Gastroesophageal sphincter (tissue), 3 donors: ENCODE measurements around the gene OGDH.

Experiments used
- CTCF ChIP-seq, 4 experiments: fragments of 200-600 bp in 2 of 4; fragments of 450-650 bp in 2 of 4; sonication (generic) in 1 of 4; IDR thresholded peaks; one replicate each; pipeline ENCODE4 v1.5.1; 2017 to 2019; ENCODE audit warnings: antibody characterized with exemption in 4 of 4, mild to moderate bottlenecking in 2 of 4, moderate library complexity in 2 of 4
- EP300 ChIP-seq: sonication (generic); formaldehyde crosslinking; IDR thresholded peaks from one replicate; pipeline ENCODE4 v1.6.1; 2017; ENCODE audit warnings: antibody characterized with exemption, mild to moderate bottlenecking
- POLR2A ChIP-seq, 2 donors: fragments of 450-650 bp; IDR thresholded peaks; one replicate each; pipeline ENCODE4 v1.6.1; 2017; ENCODE audit warnings: antibody characterized with exemption in 2 of 2, mild to moderate bottlenecking in 2 of 2, moderate library complexity in 1 of 2
- POLR2AphosphoS5 ChIP-seq: sonication (generic); formaldehyde crosslinking; IDR thresholded peaks from one replicate; pipeline ENCODE4 v1.6.1; 2017; ENCODE audit warnings: antibody characterized with exemption

DNA sequence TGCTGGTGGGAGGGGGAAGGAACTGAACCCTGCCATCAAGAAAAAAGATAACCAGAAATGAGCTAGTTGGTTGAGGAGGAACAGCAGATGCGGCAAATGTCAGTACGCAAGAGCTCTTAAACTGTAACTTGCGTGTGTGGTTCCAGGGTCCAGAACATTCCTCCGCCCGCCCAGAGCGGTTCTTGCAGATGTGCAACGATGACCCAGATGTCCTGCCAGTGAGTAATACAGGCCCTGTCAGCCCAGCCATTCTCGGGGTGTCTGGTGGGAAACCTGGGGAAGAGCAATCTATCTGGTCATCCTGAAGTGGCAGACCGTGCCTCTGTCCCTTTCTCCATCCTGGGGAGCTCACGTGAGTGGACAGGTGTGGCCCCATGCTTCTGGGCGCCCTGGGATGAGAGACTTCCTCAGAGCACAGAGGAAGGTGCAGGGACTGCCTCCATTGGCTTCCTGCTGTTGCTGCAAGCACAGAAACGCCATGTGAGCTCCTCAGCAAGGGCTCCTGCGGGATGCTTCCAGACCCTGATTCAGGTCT, 91.7 kb downstream of the OGDH start:
- TF ChIP-seq EP300 (no peak), CTCF (IDR thresholded peaks at IDR 0.05) (no peak), POLR2AphosphoS5 (no peak), POLR2A (IDR thresholded peaks at IDR 0.05) (no peak)
